Right ventricle myocardium inferior (tissue), 1 donor: Measurements from ENCODE around the gene ELMO2. TPM values are rescaled to one million over a fixed set of nuclear protein-coding genes. Genes with fewer than 3 reads are reported as not detected.
A peak's percentile ranks its signal among the peaks of the same experiment; 100 is the strongest.

Experiments
- ATAC-seq: fragments of 200-7000 bp; cut with Tn5 transposase; one replicate; pipeline ENCODE4 v1.9.1; 2020; ENCODE audit warnings: mild to moderate bottlenecking, moderate library complexity
- DNase-seq: peaks from one replicate; pipeline ENCODE4 v3.0.0; 2021; ENCODE audit errors: missing footprints
- intact Hi-C: fragments of 100-400 bp; cut with DNase I; formaldehyde crosslinking; loops from one replicate; pipeline ENCODE4 v1.11.0; 2022
- total RNA-seq: library from RNA; stranded (reverse); fragmentation: NEBNext Ultra II Directional; extraction: Animal tissue kit (Norgen Biotek cat#: 25700); gene quantifications from one replicate; pipeline ENCODE4 v1.2.1, GENCODE V29; 2021
- donor health status: DM: no; HTN: yes; CAD: no; lungs with severe emphysema.

ELMO2 gene
- total RNA-seq, 1 donor from 2014 or later: 38.7 TPM

DNA sequence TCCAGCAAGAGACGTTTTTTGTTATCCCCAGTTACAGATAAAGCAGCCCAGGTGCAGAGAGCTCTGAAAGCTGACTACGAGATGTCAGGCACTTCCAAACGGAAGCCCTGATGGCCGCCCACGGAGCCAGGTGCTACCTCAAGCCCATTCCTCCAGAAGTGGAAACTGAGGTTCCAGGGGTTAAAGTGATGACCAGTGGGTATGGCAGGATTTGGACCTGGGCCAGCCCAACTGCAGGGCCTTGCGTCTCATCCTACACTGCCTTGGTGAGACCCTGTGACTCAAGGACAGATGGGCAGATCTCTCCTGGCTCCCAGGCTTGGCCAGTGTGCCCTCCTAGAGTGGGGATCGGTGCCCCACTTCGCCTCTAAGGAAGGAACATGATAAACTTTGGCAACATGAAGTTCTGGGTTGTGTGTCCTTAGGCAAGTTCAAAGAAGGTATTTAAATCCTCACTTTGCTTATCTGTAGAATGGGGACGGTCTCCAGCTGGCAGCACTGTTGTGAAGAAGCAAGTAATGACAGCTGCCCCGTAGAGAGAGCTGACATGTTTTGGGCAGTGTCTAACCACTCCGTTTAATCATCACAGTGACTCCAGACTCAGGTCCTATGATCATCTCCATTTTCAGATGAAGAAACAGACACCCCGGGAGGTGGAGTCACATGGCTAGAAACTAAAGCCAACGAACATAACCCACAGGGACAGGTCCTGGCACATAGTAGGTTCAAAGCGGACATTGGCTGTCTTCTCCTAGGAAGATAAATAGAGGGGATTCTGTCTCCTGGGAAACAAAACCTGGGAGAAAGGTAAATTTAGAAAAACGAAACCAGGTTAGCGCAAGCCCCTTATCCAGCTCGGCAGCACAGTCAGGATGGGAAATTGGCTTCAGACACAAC, 63.7 kb downstream of the ELMO2 start:
- intact Hi-C loops: no loop called here
- ATAC-seq: no peak
- no peak for DNase-seq

DNA sequence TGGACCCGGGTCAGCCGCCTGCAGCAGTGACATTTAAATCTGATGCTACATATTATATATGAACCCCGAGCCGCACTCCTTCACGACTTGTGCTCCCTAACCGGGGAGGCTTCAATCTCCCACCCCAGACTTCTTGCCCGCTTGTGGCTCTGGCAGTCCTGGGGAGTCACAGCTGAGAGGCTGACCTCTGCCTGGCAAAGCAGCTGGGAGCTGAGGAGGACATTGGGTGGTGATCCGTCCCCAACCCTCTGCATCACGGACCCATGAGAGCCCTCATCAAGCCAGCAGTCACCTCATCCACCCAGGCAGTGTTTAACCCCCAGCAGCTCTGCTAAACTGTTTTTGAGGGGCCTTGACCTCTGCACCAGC, 64.4 kb downstream of the ELMO2 start:
- DNase-seq: no peak
- no peak for ATAC-seq
- intact Hi-C loops: no loop called here

DNA sequence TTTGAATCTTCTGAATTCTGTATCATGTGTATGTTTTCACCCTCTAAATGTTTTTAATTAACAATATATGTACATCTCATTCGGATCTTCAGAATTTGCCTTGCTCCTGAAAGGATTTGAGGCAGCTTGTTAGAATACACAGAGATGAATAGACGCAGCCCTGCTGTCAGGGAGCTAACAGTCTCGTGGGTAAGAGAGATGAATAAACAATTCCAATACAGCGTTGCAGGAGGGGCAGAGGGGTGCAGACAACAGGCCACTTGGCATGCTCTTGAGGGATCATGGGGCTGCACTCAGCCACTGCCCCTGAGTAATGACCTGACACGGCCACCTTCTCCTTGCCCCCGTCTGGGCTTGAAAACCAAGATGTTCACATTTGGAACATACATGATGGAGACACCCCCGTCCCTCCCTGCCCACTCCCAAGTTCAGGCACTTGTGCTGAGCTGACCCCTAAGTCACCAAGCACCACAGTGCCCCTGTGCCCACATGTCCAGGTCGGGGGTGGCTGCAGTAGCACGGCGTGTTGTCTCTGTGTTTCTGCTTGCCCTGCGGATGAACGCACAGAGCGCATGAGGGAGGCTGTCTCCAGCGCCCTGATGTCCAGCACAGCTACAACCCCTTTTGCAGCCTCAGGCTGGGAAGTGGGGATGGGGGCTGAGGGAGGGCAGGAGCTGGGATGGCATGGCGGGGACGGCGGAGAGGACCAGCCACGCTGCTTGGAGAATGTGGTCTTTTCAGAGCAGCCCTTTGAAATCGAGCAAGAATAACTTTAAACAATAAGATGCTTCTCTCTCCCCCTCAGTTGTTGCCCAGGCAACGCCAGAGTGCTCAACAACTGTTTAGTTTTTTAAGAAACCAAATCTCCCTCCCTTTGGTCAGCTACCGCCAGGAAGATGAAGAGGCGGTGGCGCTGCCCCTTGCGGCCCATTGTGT, 65.1 kb downstream of the ELMO2 start:
- DNase-seq: no peak
- ATAC-seq: no peak
- intact Hi-C loops: no loop called here

DNA sequence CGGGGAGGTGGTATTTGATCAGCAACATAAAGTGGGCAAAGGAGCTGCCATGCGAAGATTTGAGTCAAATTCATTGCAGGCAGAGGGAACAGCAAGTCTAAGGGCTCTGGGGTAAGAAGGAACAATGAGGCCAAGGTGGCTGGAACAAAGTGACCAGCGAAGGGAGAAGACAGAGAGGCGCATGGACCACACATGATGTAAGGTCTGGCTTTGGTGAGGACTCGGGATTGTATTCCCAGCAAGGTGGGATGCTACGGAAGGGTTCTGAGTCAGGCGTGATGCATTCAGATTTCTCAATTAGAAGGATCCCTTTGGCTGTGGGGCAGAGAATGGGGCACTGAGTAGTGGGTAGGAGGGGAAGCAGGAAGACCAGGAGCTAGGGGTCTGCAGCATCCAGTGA, 67.4 kb downstream of the ELMO2 start:
- DNase-seq (no peak), ATAC-seq (no peak)
- intact Hi-C loops: no loop called here

DNA sequence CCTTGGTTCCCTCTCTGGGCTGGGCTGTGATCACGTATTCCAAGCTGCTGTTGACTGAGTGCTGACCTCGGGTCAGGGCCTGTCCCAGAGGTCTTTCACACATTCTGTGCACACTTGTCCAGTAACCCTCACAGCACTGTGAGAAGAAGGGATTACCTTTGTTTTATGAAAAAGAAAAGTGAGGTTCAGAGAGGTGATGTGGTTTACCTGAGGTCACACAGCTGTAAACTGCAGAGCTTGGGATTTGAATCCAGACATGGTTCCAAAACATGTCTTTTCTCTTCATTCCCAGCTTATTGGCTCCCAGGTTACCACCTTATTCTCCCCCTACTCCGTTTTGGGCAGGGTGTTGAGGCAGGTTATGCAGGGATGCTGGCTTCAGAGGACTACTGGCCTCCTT, 69.7 kb downstream of the ELMO2 start:
- DNase-seq (no peak), ATAC-seq (no peak)
- intact Hi-C loops: no loop called here

DNA sequence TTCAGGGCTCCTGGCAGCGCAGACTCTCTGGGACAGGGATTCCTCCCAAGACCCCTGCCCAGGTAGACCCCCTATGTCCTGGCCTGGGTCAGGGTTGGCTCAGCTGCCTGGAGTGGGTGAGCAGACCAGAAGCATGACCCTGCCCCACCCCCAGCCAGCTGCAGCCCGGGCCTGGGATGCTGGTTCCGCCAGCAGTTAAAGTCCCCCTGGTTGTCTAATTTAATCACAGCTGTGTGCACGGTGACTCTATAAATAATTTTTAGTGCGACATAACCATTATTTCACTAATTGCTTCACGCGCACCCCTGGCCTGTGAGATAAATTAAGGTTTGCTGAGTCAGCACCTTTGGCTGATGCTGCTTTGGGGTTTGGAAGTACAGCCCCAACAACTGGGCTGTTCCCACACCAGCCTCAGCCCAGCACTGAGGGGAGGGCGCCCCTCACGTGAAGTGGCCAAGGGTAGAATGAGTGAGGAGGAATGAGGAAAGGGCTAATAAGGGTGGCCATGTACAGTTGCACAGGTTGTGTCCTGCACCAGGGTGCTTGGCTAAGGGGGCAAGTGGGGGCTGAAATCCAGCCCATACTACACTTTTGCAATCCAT, 72.0 kb downstream of the ELMO2 start:
- no peak for ATAC-seq
- intact Hi-C loops: loop anchor here (5.0 kb wide), 1 partner anchor 202 kb away; no protein-coding TSS in a partner anchor

DNA sequence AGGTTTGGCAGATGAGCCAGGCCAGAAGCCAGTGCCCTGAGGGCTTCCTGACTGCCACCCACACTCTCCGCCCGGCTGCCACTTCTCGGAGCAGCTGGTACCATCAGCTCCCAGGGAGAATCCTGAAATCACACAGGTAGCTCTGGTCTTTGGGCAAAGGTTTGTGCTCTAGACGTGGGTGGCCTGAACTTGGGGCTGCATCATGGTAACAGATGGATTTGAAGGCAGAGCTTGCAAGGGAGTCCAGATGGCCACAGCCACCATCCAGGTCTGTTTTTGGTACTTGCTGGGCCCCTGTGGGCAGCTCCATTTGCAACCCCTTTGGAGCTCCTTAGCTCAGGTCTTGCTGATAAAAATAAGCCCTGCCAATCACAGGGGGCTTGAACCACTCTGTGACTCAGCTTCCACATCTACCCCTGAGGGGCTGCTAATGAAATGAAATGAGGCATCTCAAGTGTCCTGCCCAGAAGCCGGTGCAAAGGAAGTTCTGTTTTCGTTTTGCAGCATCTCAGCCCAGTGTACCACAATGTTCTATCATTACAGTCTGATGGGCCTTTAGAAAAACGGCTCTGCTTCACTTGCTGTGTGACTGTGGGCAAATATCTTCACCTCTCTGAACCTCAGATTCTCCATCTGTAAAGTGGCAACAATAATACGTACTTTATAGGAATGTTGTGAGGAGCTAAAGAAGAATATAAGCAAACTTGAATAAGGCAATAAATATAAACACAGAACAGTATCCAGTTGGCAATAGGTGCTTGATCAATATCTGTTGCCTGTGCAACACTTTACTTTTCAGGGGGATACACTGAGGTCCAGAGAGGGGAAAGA, 73.0 kb downstream of the ELMO2 start:
- DNase-seq (no peak), ATAC-seq (peak; percentile 75)
- intact Hi-C loops: loop anchor here (5.0 kb wide), 1 partner anchor 201 kb away; no protein-coding TSS in a partner anchor

More for the DNA sequence above, 72.0 kb downstream of the ELMO2 start:
- DNase-seq: no peak

DNA sequence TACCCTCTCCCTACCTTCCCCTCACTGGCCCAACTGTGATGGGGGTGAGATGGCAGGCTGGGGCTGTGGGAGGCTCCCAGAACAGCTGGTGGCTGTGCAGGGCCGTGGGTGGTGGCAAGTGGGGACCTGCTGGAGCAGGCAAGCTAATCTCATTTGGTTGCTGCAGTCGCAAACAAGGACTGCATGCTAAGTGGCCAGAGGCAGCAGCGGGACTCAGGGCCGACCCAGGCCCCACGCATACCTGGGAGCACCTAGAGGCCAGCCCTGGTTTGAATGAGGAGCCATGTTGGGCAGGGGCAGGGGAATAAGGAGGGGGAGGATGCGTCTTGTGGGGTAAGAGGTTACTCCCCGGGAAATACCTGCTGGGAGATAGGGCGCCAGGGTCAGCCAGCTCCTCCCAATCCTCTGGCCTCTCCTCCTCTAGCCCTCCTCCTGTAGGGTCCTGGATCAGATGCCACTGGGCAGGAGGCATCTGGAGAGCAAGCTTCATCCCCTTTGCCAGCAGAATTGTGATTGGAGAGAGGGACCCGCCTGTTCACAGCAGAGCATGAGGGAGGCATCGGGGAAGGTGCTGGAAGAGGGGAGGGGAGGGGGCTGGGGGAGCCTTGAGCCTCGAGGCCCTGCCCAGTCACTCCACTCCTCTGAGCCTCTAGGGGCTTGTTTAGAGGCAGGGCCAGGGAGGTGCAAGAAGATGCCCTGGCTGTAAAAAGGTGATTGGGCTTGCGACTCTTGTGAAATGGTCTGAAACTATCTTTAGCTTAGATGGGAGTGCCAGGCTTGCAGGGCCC, 73.8 kb downstream of the ELMO2 start:
- DNase-seq (no peak), ATAC-seq (no peak)
- intact Hi-C loops: loop anchor here (5.0 kb wide), 1 partner anchor 200 kb away; no protein-coding TSS in a partner anchor

DNA sequence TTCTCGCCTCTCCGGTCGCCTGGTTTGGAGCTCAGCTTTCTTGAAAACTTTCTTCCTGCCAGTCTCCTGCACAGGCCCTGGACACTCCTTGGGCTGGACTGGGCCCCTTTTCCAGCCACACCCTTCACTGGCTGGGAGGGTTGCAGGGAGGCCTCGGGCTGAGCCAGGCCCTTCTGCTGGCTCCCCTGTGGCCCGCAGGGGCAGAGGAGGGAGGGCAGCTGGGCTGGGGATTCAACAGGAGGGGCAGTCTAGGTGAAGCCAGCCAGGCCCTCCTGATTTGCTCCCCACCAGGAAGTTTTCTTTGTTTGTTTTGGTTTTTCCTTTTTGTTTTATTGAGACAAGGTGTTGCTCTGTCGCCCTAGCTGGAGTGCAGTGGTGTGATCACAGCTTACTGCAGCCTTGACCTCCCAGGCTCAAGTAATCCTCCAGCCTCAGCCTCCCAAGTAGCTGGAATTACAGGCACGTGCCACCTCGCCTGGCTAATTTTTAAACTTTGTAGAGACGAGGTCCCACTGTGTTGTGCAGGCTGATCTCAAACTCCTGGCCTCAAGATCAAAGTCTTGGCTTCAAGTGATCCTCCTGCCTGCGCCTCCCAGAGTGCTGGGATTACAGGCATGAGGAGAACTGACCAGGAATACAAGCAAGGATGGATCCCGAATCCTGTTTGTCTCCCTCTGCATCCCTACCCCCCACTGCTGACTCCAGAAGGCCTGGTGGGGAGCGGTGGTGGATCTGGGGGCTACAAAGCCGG, 74.6 kb downstream of the ELMO2 start:
- ATAC-seq (no peak), DNase-seq (no peak)
- intact Hi-C loops: loop anchor here (5.0 kb wide), 1 partner anchor 199 kb away; no protein-coding TSS in a partner anchor

DNA sequence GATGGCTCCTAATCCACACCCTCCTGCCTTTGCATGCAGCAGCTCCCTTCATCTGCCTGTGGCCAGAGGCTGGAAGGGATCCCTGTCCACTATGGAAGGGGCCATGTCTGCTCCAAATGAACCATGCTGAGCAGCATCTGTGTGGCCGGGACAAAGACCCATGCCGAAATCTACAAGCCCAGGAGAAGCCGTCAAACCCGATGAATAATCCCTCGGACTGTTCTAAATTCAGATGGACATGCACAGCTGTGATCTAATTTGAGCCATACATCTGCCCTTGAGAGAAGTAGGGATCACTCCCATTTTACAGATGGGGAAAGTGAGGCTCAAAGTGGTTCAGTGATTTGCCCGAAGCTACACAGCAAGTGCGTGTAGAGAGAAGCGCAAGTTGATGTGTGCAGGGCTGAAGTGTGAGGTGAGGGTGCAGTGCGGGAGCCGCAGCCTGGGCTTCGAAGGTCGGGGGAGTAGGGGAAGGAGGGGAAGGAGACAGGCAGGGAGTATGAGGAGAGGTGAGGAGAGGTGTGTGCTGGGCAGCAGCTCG, 75.5 kb downstream of the ELMO2 start:
- no peak for ATAC-seq
- intact Hi-C loops: loop anchor here (5.0 kb wide), 1 partner anchor 199 kb away; no protein-coding TSS in a partner anchor
- no peak for DNase-seq

DNA sequence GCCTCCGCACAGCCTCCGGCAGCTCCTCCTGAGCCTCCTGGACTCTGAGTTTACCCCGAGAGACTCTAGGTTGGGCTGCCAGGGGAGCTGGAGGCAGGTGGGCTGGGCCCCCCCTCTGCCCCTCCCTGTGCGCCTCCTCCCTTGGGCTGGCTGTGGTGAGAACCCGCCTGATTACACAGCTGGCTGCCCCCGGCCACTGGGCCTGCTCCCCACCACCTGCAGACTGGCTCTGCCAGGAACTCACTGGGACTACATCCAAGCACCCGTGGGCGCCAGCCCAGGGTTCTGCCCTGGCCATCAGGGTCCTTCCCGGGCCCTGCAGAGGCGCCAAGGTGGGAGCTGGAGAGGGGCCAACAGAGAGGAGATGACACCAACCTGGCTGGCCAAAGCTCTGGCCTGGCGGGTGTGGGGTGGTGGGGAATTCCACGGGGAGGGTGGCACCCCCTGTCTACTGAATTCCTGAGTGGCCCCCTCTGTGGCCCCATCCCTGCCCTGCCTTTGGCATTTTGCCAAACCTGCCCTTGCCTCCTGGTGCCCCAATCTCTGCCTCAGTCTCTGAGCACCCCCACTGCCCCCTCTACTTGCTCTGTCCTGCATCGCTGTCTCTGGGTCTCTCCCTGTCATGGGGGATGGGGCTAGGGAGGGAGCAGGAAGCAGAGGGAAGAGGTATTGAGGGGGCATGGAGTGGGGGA, 76.2 kb downstream of the ELMO2 start:
- DNase-seq: no peak
- ATAC-seq: no peak
- intact Hi-C loops: loop anchor here (5.0 kb wide), 1 partner anchor 198 kb away; no protein-coding TSS in a partner anchor

DNA sequence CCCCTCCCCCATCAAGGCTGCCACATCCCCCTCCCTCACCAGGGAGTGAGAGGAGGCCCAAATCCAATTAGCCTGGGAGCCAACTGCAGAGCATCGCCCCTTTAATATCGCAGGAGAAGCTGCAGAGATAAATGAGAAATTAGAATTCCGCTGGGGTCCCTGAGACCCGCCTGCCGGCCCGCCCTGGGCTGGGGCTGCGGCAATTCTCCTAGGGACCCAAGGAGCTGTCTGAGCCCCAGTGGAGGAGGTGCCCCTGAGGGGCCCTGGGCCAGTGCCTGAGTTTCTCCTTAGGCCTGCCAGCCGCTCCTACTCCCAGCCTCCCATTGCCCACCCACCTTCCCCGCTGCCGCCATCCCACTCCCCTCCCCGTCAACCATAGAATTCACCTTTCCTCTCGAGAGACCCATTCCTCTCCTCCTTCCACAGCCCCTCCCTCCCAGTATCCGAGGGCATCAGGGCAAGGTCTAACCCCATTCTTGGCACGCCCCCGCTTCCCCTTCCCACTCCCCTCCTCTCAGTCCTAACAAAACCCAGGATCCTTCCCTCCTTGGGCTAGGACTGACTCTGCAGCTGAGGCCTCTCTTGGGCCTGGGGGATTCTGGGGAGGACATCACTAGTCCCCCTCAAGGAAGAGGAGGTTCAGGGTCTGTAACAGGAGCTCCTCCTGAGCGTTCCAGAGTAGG, 78.1 kb downstream of the ELMO2 start:
- intact Hi-C loops: no loop called here
- no peak for DNase-seq

DNA sequence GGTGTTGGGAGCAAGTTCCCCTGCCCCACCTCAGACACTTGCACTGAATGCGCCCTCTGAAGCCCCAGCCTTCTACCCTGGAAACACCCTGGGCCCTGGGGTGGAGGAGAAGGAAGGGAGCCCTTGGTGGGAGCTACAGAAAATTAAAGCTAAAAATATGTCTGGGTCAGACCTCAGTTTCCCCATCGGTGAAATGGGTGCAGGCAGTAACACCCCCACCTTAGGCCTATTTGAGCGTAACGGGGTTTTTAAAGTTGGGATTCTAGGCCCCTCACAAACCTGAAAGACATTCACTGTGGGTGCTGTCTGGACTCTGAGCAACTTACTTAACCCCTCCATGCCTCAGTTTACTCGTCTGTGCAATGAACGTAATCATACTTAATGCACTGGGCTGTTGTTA, 78.9 kb downstream of the ELMO2 start:
- intact Hi-C loops: no loop called here

More for the DNA sequence above, 78.1 kb downstream of the ELMO2 start:
- ATAC-seq: no peak

DNA sequence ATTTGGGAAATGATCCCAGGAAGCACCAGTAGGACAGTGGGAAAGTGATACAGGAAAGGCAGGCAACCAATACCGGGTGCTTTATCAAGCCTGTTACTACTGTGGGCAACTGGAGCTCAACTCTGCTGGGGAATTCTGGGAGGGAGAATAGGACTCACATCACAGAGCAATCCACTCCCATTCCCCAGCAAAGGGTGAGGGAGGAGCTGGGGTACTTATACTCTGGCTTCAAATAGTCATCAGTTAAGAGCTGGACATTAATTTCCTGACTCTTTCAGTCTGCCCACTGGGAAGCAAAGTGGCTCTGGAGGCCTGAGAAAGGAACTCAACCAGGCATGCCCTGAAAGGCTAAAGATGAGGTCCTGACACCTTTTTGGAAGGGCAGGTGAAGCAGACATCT, 80.6 kb downstream of the ELMO2 start:
- no peak for ATAC-seq
- DNase-seq: no peak
- intact Hi-C loops: no loop called here

More for the DNA sequence above, 78.9 kb downstream of the ELMO2 start:
- DNase-seq: no peak
- ATAC-seq: no peak

DNA sequence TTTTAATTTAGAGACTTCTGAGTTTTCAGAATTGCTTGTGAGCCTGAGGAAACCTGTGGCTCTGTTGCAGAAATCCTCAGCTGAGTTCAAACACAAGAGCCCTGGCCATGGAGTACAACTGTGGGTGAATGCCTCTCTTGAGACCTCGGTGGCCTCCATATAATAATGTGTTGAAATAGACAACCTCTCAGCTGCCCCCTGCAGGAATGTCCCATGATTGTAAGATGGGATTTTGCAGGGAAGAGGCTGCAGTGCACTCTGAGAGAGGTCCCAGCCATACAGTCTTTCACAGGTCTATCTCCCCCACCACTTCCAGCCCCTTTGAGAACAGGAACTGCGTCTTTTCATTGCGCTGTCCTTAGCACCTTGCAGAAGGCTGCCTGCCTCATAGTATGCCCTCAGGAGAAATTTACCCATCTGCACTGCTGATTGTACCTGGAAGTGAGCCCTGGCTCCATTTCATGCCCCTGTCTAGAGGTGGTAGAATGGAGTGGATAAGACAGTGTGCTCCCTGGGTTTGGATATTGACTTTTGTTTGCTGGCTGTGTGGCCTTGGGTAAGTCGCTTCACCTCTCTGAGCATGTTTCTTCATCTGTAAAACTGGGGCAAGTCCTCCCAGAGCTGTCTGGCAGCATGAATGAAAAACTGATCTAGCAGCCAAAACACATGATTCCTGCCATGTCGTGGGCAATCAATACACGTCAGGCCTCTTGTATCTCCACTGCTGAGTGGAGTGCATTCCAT, 81.3 kb downstream of the ELMO2 start:
- no peak for ATAC-seq
- intact Hi-C loops: no loop called here
- DNase-seq: no peak
